Measurements from ENCODE around the gene SDCBP2.

- no peak for TF ChIP-seq TCF4 (CRISPR knock-in tag; IDR thresholded peaks at IDR 0.05; ENCODE audit: borderline replicate concordance)
- no peak for TF ChIP-seq ZNF8 (CRISPR knock-in tag; IDR thresholded peaks at IDR 0.05)
Observed at GRCh38 chr20:1341561-1342265, 12.8 kb upstream of the SDCBP2 start.
